RPMI8226 (cell line): Measurements from ENCODE around the gene GADD45B.
"Not testable (repeated sequence)": the region's sequence is repeated elsewhere in the genome, so short reads cannot be mapped to it uniquely, and the experiment has no call there.

Source experiments
- DNase-seq: peaks from one replicate; pipeline ENCODE4 v3.0.0-alpha.2; 2015

GADD45B gene

GRCh38 chr19:2490659-2491058, 14.7 kb downstream of the GADD45B start:
- peak; percentile 60 for DNase-seq

GRCh38 chr19:2491130-2491801, 15.3 kb downstream of the GADD45B start:
- DNase-seq, result peak; percentile 99

GRCh38 chr19:2492870-2493269, 16.9 kb downstream of the GADD45B start:
- DNase-seq, result no peak

GRCh38 chr19:2493448-2493847, 17.5 kb downstream of the GADD45B start:
- DNase-seq, result not testable (repeated sequence)

GRCh38 chr19:2494084-2494446, 18.1 kb downstream of the GADD45B start:
- no peak for DNase-seq

GRCh38 chr19:2494447-2495129, 18.7 kb downstream of the GADD45B start:
- peak; percentile 74 for DNase-seq

- peak; percentile 87 for DNase-seq
Measured at GRCh38 chr19:2495130-2495641, 19.3 kb downstream of the GADD45B start.

- no peak for DNase-seq
Measured at GRCh38 chr19:2495651-2496316, 19.9 kb downstream of the GADD45B start.

GRCh38 chr19:2497186-2497585, 21.3 kb downstream of the GADD45B start:
- no peak for DNase-seq

- DNase-seq, result no peak
Measured at GRCh38 chr19:2500156-2500555, 24.2 kb downstream of the GADD45B start.

- no peak for DNase-seq
Measured at GRCh38 chr19:2500841-2501261, 24.9 kb downstream of the GADD45B start.

- DNase-seq, result peak; percentile 17
Measured at GRCh38 chr19:2503521-2504109, 27.7 kb downstream of the GADD45B start.

- not testable (repeated sequence) for DNase-seq
Measured at GRCh38 chr19:2506656-2507055, 30.7 kb downstream of the GADD45B start.

GRCh38 chr19:2507109-2507508, 31.2 kb downstream of the GADD45B start:
- DNase-seq, result peak; percentile 25

- DNase-seq, result no peak
Measured at GRCh38 chr19:2509096-2509495, 33.2 kb downstream of the GADD45B start.

GRCh38 chr19:2511570-2511969, 35.6 kb downstream of the GADD45B start:
- DNase-seq, result no peak

GRCh38 chr19:2511991-2512390, 36.1 kb downstream of the GADD45B start:
- no peak for DNase-seq

GRCh38 chr19:2512523-2513431, 36.9 kb downstream of the GADD45B start:
- no peak for DNase-seq

- no peak for DNase-seq
Measured at GRCh38 chr19:2514981-2515518, 39.1 kb downstream of the GADD45B start.

- no peak for DNase-seq
Measured at GRCh38 chr19:2516727-2517126, 40.8 kb downstream of the GADD45B start.

- DNase-seq, result no peak
Measured at GRCh38 chr19:2517881-2518601, 42.1 kb downstream of the GADD45B start.
